Nucleus accumbens (tissue), 56 donors: Measurements from ENCODE around the gene POLDIP3.

Experiments
- DNase-seq, 56 donors: peaks; one replicate each; lab custom pipeline; 2025; lab: John Stamatoyannopoulos, UW

The POLDIP3 gene

GRCh38 chr22:42642806-42643633 lies 28.3 kb upstream of the POLDIP3 start:
- no peak for DNase-seq

- no peak for DNase-seq
Observed at GRCh38 chr22:42641801-42642413, 27.2 kb upstream of the POLDIP3 start.

- DNase-seq = no peak
Observed at GRCh38 chr22:42639541-42640241, 25.0 kb upstream of the POLDIP3 start.

DNA sequence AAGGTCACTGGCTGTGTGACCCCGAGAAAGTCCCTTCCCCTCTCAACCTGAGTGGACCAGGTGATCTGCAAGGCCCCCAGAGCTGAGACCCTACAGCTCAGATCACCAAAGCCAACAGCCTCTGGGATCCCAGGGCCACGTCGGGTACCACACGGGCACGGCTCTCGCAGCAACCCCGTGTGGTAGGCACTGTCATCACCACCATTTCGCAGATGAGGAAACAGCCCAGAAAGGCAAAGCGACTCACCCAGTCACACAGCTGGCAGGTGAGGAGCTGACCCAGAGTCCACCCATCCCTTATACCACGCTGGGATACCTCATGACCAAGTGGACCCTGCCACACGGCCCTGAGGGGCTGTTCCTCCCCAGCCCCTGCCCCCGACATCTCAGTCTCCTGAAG lies 22.9 kb upstream of the POLDIP3 start:
- DNase-seq = no peak

- no peak for DNase-seq
Observed at GRCh38 chr22:42636506-42636905, 21.8 kb upstream of the POLDIP3 start.

GRCh38 chr22:42635531-42635930 lies 20.8 kb upstream of the POLDIP3 start:
- peak in 4 of 56 donors; percentile 4 to 36 (median 16) for DNase-seq

DNA sequence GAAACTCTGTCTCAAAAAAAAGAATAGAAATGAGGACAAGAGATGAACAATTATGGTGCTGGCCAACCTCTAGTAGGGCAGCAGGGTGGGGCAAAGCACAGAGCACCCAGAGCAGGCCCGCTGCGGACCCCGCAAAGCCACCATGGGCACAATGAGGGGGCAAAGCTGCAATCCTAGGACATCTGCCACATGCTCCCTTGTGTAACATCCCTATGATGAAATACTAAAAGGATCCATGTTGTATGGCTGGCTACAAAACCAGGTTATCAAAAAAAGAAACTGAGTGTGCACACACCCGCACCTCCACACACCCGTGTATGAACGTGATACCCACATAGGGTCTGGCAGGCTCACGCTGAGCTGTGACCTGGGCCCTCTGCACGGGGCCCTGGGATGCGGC lies 18.3 kb upstream of the POLDIP3 start:
- no peak for DNase-seq

GRCh38 chr22:42632096-42632495 lies 17.4 kb upstream of the POLDIP3 start:
- no peak for DNase-seq

- no peak for DNase-seq
Observed at GRCh38 chr22:42630901-42631602, 16.4 kb upstream of the POLDIP3 start.

DNA sequence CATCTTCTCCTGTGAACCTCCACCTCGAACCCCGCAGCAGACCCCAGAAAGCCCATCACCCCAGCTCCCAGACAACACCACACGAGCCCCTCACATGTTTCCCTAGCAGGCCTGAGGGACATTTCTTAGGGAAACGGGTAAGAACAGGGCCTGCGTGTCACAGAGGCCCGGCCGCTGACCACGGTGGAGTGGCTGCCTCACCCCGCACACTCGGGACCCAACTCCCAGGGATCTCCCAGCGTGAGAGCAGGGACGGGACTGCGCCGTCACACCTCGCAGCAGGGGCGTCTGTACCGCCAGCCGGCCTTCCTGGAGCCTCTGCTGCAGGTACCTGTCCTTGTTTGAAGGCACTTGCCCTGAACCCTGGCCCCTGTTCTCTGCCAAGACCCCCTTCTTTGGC lies 15.5 kb upstream of the POLDIP3 start:
- DNase-seq = no peak

- no peak for DNase-seq
Observed at GRCh38 chr22:42627981-42628380, 13.3 kb upstream of the POLDIP3 start.

DNA sequence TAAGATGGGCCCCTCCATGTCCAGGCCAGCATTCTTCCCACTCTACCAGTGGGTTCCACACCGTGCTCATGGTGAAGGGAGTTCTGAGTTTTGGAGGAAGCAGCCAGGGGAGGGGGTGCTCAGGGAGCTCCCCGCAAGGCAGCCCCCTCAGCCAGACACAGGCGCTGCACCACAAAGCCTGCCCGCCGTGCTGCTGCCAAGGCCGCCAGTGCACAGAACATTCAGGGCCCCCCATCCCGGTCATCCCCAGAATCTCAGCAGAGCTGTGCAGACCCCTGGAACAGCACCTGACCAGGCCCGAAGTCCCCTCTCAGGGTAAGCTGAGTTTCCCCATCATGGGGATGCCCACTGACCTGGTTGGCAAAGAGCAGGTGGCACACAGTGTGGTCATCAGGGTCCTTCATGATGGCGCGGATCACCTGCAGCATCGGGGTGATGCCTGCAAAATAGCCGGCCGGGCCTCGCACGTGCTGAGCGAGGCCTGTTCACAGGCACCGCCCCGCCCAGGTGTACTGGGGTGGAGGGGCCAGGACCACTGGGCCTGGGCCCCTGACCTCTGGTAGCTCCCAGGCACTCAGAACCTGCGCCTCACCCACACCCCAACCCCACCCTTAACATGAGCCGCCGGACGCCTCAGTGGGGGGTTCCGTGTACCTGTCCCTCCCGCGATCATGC lies 12.4 kb upstream of the POLDIP3 start:
- no peak for DNase-seq

DNA sequence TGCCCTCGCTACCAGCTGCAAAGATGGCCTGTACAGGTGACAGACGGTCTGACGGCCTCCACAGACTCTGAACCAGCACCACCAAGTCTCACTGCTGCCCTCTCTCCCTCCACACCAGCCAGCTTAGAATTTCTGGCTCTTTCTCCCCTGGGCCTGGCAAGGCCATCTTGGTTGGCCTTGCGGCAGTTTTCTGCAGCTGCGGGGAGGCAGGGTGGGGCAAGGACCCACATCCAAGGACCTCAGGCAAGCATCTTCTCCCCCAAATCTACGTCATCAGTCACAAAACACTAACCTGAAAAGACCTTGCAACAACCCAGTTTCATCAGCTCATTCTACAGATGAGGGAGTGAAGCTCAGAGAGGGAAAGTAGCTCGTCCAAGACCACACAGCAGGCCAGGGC lies 11.7 kb upstream of the POLDIP3 start:
- no peak for DNase-seq

DNA sequence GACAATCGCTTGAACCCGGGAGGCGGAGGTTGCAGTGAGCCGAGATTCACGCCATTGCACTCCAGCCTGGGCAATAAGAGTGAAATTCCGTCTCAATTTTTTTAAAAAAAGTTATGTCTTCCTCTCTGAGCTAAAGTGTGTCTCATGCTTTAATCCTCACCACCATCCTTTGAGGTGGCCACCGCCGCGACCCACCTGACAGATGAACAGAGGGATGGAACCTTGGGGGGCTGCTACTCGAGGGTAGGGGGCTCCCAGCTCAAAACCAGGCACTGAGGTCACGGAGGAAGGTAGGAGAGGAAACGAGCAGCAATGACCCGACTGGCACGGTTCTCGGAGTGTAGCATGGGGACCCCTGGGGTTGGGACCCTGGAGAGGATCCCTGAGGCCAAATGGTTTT lies 10.7 kb upstream of the POLDIP3 start:
- no peak for DNase-seq

GRCh38 chr22:42624551-42625106 lies 9.9 kb upstream of the POLDIP3 start:
- no peak for DNase-seq

DNA sequence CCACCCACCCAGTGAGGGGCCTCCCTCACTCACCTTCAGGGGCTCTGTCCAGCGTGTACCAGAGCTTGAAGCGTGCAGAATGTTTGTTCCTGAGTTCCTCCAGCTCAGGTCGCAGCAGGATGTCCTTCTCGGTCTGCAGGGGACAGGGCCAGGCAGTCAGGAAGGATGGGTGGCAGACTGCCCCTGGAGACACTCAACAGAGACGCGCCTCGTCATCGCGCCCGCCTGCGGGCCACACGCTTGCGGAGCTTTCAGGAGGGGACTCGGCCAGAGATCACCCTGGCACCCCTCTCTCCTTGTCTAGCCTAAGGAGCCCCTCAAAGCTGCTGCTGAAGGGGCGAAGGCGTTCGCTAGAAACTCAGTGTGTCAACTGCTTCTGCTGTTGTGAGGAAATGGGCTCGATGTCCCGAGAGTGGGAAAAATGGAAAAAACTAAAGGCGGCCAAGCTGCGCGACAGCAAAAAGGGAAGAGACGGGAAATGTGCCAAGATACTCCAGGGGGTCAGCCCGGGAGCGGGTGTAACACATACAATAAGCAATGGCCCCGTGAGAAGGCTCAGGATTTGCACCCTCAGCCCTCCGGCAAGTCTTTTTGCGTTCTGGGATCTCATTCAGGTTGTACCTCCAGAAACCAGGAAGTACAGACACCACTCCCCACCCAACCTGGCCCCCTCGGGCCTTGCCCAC lies 9.2 kb upstream of the POLDIP3 start:
- no peak for DNase-seq

- no peak for DNase-seq
Observed at GRCh38 chr22:42623301-42623751, 8.6 kb upstream of the POLDIP3 start.

DNA sequence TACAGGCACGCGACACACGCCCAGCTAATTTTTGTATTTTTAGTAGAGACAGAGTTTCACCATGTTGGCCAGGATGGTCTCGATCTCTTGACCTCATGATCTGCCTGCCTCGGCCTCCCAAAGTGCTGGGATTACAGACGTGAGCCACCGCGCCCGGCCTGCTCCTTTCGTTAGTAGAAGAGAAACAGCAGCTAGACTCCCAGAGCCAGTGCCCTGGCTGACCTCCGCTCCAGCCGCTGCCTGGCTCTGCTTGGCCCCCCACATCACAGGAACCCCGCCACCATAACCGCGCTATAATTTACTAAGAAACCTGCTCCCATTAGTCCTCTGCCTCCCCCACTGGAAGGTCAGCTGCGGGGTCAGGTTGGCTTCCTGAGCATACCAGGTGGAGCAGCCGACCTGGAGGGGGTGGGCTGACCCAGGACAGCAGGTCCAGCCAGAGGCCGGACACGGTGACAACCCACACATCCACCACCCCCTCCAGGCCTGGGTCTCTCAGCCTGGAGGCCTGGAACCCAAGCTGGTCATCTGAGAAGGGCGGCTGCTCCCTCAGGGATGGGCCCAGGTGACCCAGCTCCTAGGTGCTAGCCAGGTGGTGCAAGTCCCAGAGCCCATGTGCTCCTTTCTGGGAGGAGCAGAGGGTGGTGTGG lies 7.5 kb upstream of the POLDIP3 start:
- DNase-seq = no peak

DNA sequence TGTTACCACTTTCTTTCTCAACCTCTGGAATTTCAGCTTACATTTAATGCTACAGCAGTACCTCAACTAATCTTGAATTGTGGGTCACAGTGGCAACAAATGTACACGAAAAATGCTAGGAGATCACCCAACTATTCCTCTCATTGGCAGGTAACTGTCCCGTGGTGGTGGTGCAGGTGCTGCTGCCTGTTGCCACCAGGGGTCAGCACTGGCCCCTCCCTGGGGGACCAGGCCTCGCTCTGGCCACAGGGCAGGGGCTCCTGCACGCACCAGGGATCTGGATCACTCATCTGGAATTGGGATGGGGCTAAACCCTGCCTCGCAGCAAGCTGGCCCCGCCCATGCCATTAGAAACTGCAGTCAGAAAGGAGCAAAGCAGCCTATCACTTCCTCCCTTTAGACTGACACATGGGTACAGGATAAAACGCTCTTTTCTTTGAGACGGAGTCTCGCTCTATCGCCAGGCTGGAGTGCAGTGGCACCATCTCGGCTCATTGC lies 6.9 kb upstream of the POLDIP3 start:
- DNase-seq = peak in 19 of 56 donors; percentile 6 to 54 (median 14)
